Prostate gland (tissue), 2 donors: Measurements from ENCODE around the gene ZNF700. TPM values are rescaled to one million over a fixed set of nuclear protein-coding genes. Genes with fewer than 3 reads are reported as not detected.
"Not testable (repeated sequence)": the region's sequence is repeated elsewhere in the genome, so short reads cannot be mapped to it uniquely, and the experiment has no call there.

Source experiments
- DNase-seq: peaks from one replicate; pipeline ENCODE4 v3.0.0-alpha.2; 2019; ENCODE audit warnings: low spot score
- H3K27ac ChIP-seq, 2 donors: fragments of 200-600 bp; sonication (generic); 2 replicates each; pipeline ENCODE4 v1.5.1; 2017 to 2019
- H3K27me3 ChIP-seq: fragments of 200-600 bp; sonication (generic); replicated peaks from 2 replicates; pipeline ENCODE4 v1.5.1; 2019; ENCODE audit not compliant: insufficient read depth
- H3K36me3 ChIP-seq, 2 donors: fragments of 200-600 bp; sonication (generic); 1 replicate in 1 of 2; 2 replicates in 1 of 2; pipeline versions ENCODE4 v1.5.1 to v1.8.1; 2017 to 2019
- H3K4me1 ChIP-seq: fragments of 200-600 bp; sonication (generic); replicated peaks from 2 replicates; pipeline ENCODE4 v1.5.1; 2019
- H3K4me3 ChIP-seq, 2 donors: fragments of 200-600 bp; sonication (generic); 2 replicates each; pipeline ENCODE4 v1.5.1; 2017 to 2019
- H3K9me3 ChIP-seq: fragments of 200-600 bp; sonication (generic); 2 replicates; pipeline ENCODE4 v1.5.1; 2017
- CTCF ChIP-seq, 4 experiments: fragments of 200-600 bp in 2 of 4; fragments of 450-650 bp in 2 of 4; sonication (generic) in 2 of 4; IDR thresholded peaks; 1 replicate in 3 of 4; 2 replicates in 1 of 4; pipeline ENCODE4 v1.5.1; 2016 to 2019; ENCODE audit warnings: antibody characterized with exemption in 4 of 4, mild to moderate bottlenecking in 2 of 4, moderate library complexity in 2 of 4
- POLR2A ChIP-seq: fragments of 450-650 bp; IDR thresholded peaks from one replicate; pipeline ENCODE4 v1.6.1; 2016; ENCODE audit warnings: antibody characterized with exemption, mild to moderate bottlenecking
- POLR2AphosphoS5 ChIP-seq: sonication (generic); formaldehyde crosslinking; IDR thresholded peaks from one replicate; pipeline ENCODE4 v1.6.1; 2017; ENCODE audit warnings: antibody characterized with exemption
- WGBS: methylation state at CpG from one replicate; pipeline ENCODE4 v1.1.5; 2018; 5-methylcytosine and 5-hydroxymethylcytosine counted together
- intact Hi-C: fragments of 100-400 bp; cut with DNase I; formaldehyde crosslinking; loops from one replicate; pipeline ENCODE4 v1.14.2; 2022
- total RNA-seq, 2 donors: library from RNA; depleted of rRNA; stranded (reverse); fragments of >200 nt; gene quantifications; one replicate each; pipeline ENCODE4 v1.1.0, GENCODE V29; 2016

ZNF700 gene
- total RNA-seq, 2 donors from 2014 or later = 16.8 to 18.0 TPM

- no peaks in the 10 kb centered on the region for H3K27me3 ChIP-seq
- peaks cover 0 to 2% of the 10 kb centered on the region in 2 donors for H3K36me3 ChIP-seq
- TF ChIP-seq CTCF (IDR thresholded peaks at IDR 0.05) (no peak), POLR2A (no peak), POLR2AphosphoS5 (no peak)
- no peaks in the 10 kb centered on the region for H3K4me1 ChIP-seq
- DNase-seq = no peak
- intact Hi-C loops = no loop called here
- no peak overlapping the region for H3K4me3 ChIP-seq
- H3K27ac ChIP-seq = no peak overlapping the region
- no peaks in the 10 kb centered on the region for H3K9me3 ChIP-seq
Observed at GRCh38 chr19:11942843-11943108, 17.9 kb downstream of the ZNF700 start.

GRCh38 chr19:11944656-11945055, 19.7 kb downstream of the ZNF700 start:
- Histone ChIP-seq H3K36me3 (peaks cover 16 to 21% of the 10 kb centered on the region in 2 donors), H3K27me3 (no peaks in the 10 kb centered on the region), H3K27ac (no peak overlapping the region), H3K4me3 (no peak overlapping the region), H3K4me1 (no peaks in the 10 kb centered on the region), H3K9me3 (peaks cover 8% of the 10 kb centered on the region)
- intact Hi-C loops = no loop called here
- WGBS = 94% methylated on average over 4 of the region's 4 CpGs
- TF ChIP-seq POLR2AphosphoS5 = no peak
- TF ChIP-seq CTCF (IDR thresholded peaks at IDR 0.05) = no peak
- no peak for TF ChIP-seq POLR2A
- DNase-seq = no peak

GRCh38 chr19:11948646-11949045, 23.7 kb downstream of the ZNF700 start:
- Histone ChIP-seq H3K4me1 (no peaks in the 10 kb centered on the region), H3K4me3 (no peak overlapping the region), H3K9me3 (peaks cover 11% of the 10 kb centered on the region), H3K27ac (no peak overlapping the region), H3K36me3 (peaks cover 21% of the 10 kb centered on the region in 2 donors), H3K27me3 (no peaks in the 10 kb centered on the region)
- TF ChIP-seq CTCF (IDR thresholded peaks at IDR 0.05) (no peak), POLR2AphosphoS5 (no peak), POLR2A (no peak)
- 95% methylated on average over 3 of the region's 3 CpGs for WGBS
- intact Hi-C loops = no loop called here
- no peak for DNase-seq

- intact Hi-C loops = no loop called here
- H3K27me3 ChIP-seq = no peaks in the 10 kb centered on the region
- H3K4me3 ChIP-seq = no peak overlapping the region
- peaks cover 11% of the 10 kb centered on the region for H3K9me3 ChIP-seq
- WGBS = 98% methylated on average over 4 of the region's 4 CpGs
- no peaks in the 10 kb centered on the region for H3K4me1 ChIP-seq
- no peak overlapping the region for H3K27ac ChIP-seq
- peaks cover 21% of the 10 kb centered on the region in 2 donors for H3K36me3 ChIP-seq
- no peak for TF ChIP-seq POLR2AphosphoS5
- TF ChIP-seq CTCF (IDR thresholded peaks at IDR 0.05) = no peak
- TF ChIP-seq POLR2A = no peak
- DNase-seq = no peak
Observed at GRCh38 chr19:11949201-11949600, 24.3 kb downstream of the ZNF700 start.

- H3K27ac ChIP-seq, DNase-seq, H3K27me3 ChIP-seq, intact Hi-C loops, H3K4me1 ChIP-seq, H3K4me3 ChIP-seq: not testable (repeated sequence)
- H3K36me3 ChIP-seq = peaks cover 21% of the 10 kb centered on the region in 2 donors
- 98% methylated on average over 4 of the region's 4 CpGs for WGBS
- H3K9me3 ChIP-seq = peaks cover 11% of the 10 kb centered on the region
Observed at GRCh38 chr19:11949614-11950080, 24.7 kb downstream of the ZNF700 start.
